Endothelial cell (in vitro differentiated cells): ENCODE measurements around the gene ELN. TPM values are rescaled to one million over a fixed set of nuclear protein-coding genes. Genes with fewer than 3 reads are reported as not detected.

Source experiments
- DNase-seq: peaks from one replicate; pipeline ENCODE4 v3.0.0; 2021; ENCODE audit warnings: low spot score
- H3K27ac Mint-ChIP-seq: one replicate; pipeline ENCODE4 v1.8.0; 2021; ENCODE audit warnings: mixed read lengths, inconsistent platforms; ENCODE audit not compliant: unreplicated experiment
- H3K27me3 Mint-ChIP-seq: one replicate; pipeline ENCODE4 v1.8.0; 2021; ENCODE audit warnings: mild to moderate bottlenecking, moderate library complexity, mixed read lengths, inconsistent platforms; ENCODE audit not compliant: unreplicated experiment
- H3K36me3 Mint-ChIP-seq: one replicate; pipeline ENCODE4 v1.8.0; 2021; ENCODE audit warnings: mild to moderate bottlenecking, low read depth, mixed read lengths, inconsistent platforms; ENCODE audit not compliant: unreplicated experiment
- H3K4me1 Mint-ChIP-seq: one replicate; pipeline ENCODE4 v1.8.0; 2021; ENCODE audit warnings: mild to moderate bottlenecking, mixed read lengths, inconsistent platforms; ENCODE audit not compliant: unreplicated experiment
- H3K4me3 Mint-ChIP-seq: one replicate; pipeline ENCODE4 v1.8.0; 2021; ENCODE audit warnings: mild to moderate bottlenecking, mixed read lengths, inconsistent platforms; ENCODE audit not compliant: unreplicated experiment
- H3K9me3 Mint-ChIP-seq: one replicate; pipeline ENCODE4 v1.8.0; 2021; ENCODE audit warnings: mixed read lengths, inconsistent platforms; ENCODE audit not compliant: unreplicated experiment
- CTCF ChIP-seq: fragments of 200-600 bp; sonication (generic); IDR thresholded peaks from one replicate; pipeline ENCODE4 v1.5.0; 2021; ENCODE audit warnings: antibody characterized with exemption; ENCODE audit not compliant: unreplicated experiment
- total RNA-seq: library from RNA; stranded (reverse); fragmentation: NEBNext Ultra II Directional; extraction: Animal tissue kit (Norgen Biotek cat#: 25700); gene quantifications from one replicate; pipeline ENCODE4 v1.2.1, GENCODE V29; 2021; ENCODE audit not compliant: unreplicated experiment

ELN gene
- total RNA-seq, 1 donor from 2014 or later = 44.8 TPM

- no peaks in the 10 kb centered on the region for H3K4me1 Mint-ChIP-seq
- peaks cover 5% of the 10 kb centered on the region for H3K27me3 Mint-ChIP-seq
- DNase-seq = no peak
- no peaks in the 10 kb centered on the region for H3K9me3 Mint-ChIP-seq
- no peak for TF ChIP-seq CTCF
- no peak overlapping the region for H3K27ac Mint-ChIP-seq
- H3K4me3 Mint-ChIP-seq = no peak overlapping the region
- H3K36me3 Mint-ChIP-seq = peaks cover 15% of the 10 kb centered on the region
Observed at GRCh38 chr7:74101061-74101681, 73.2 kb downstream of the ELN start.

- H3K27ac Mint-ChIP-seq = no peak overlapping the region
- TF ChIP-seq CTCF = no peak
- no peaks in the 10 kb centered on the region for H3K9me3 Mint-ChIP-seq
- no peak for DNase-seq
- H3K27me3 Mint-ChIP-seq = no peaks in the 10 kb centered on the region
- no peak overlapping the region for H3K4me3 Mint-ChIP-seq
- peaks cover 10% of the 10 kb centered on the region for H3K36me3 Mint-ChIP-seq
- no peaks in the 10 kb centered on the region for H3K4me1 Mint-ChIP-seq
Observed at GRCh38 chr7:74103219-74103772, 75.3 kb downstream of the ELN start.

GRCh38 chr7:74104702-74105101 lies 76.7 kb downstream of the ELN start:
- TF ChIP-seq CTCF = no peak
- no peaks in the 10 kb centered on the region for H3K27me3 Mint-ChIP-seq
- no peak overlapping the region for H3K27ac Mint-ChIP-seq
- H3K9me3 Mint-ChIP-seq = no peaks in the 10 kb centered on the region
- no peak overlapping the region for H3K4me3 Mint-ChIP-seq
- H3K36me3 Mint-ChIP-seq = peaks cover 8% of the 10 kb centered on the region
- H3K4me1 Mint-ChIP-seq = no peaks in the 10 kb centered on the region
- DNase-seq = no peak

- H3K4me1 Mint-ChIP-seq = no peaks in the 10 kb centered on the region
- no peak for TF ChIP-seq CTCF
- H3K4me3 Mint-ChIP-seq = no peak overlapping the region
- H3K36me3 Mint-ChIP-seq = peaks cover 16% of the 10 kb centered on the region
- peaks cover 3% of the 10 kb centered on the region for H3K27me3 Mint-ChIP-seq
- H3K9me3 Mint-ChIP-seq = no peaks in the 10 kb centered on the region
- no peak for DNase-seq
- H3K27ac Mint-ChIP-seq = no peak overlapping the region
Observed at GRCh38 chr7:74105992-74106391, 78.0 kb downstream of the ELN start.

- H3K27me3 Mint-ChIP-seq = peaks cover 3% of the 10 kb centered on the region
- no peaks in the 10 kb centered on the region for H3K4me1 Mint-ChIP-seq
- H3K36me3 Mint-ChIP-seq = peaks cover 20% of the 10 kb centered on the region
- TF ChIP-seq CTCF = no peak
- DNase-seq = no peak
- H3K9me3 Mint-ChIP-seq = no peaks in the 10 kb centered on the region
- H3K27ac Mint-ChIP-seq = no peak overlapping the region
- H3K4me3 Mint-ChIP-seq = no peak overlapping the region
Observed at GRCh38 chr7:74106846-74107245, 78.9 kb downstream of the ELN start.
